ENCODE results near the gene NID1.

- no peak for TF ChIP-seq EZH2 (IDR thresholded peaks at IDR 0.05; ENCODE audit: insufficient read depth, poor library complexity, severe bottlenecking)
- TF ChIP-seq EZH2phosphoT487 (IDR thresholded peaks at IDR 0.05; ENCODE audit: insufficient read depth, low read depth) = no peak
Observed at GRCh38 chr1:236079703-236080102, 14.8 kb upstream of the NID1 start.
